PC-3 (cell line): ENCODE data around the gene GRSF1. TPM values are rescaled to one million over a fixed set of nuclear protein-coding genes. Genes with fewer than 3 reads are reported as not detected.
A peak's percentile ranks its signal among the peaks of the same experiment; 100 is the strongest.

Experiments used
- ATAC-seq: fragments of 200-7000 bp; cut with Tn5 transposase; 2 replicates; pipeline ENCODE4 v1.9.1; 2020; ENCODE audit warnings: mild to moderate bottlenecking, moderate library complexity
- Bru-seq: library from RNA; stranded (reverse); fragments of 400-500 nt; gene quantifications from one replicate; lab custom pipeline; 2021; lab: Mats Ljungman, UMichigan
- BruChase-seq, 2 experiments: library from RNA; stranded (reverse); fragments of 400-500 nt; gene quantifications; one replicate each; lab custom pipeline; 2021; lab: Mats Ljungman, UMichigan
- BruUV-seq: library from RNA; stranded (reverse); fragments of 400-500 nt; replicated peaks from 2 replicates; lab custom pipeline; 2021; lab: Mats Ljungman, UMichigan
- CTCF ChIA-PET: fragments of 300-600 bp; sonication (Branson Sonifier 250); formaldehyde crosslinking; loops from one replicate; lab custom pipeline; 2022; ENCODE audit warnings: antibody characterized with exemption; lab: Charles Lee
- POLR2A ChIA-PET: fragments of 300-600 bp; sonication (Branson Sonifier 250); formaldehyde crosslinking; loops from one replicate; lab custom pipeline; 2022; ENCODE audit warnings: antibody characterized with exemption; ENCODE audit not compliant: unreplicated experiment; lab: Charles Lee
- DNase-seq: peaks from one replicate; pipeline ENCODE4 v3.0.0-alpha.2; 2015
- H2AFZ ChIP-seq: fragments of 300-600 bp; sonication (generic); 2 replicates; pipeline ENCODE4 v1.6.0; 2016; ENCODE audit warnings: antibody characterized with exemption, low read length
- H3F3A ChIP-seq: fragments of 300-600 bp; sonication (generic); one replicate; pipeline ENCODE4 v1.6.0; 2017; ENCODE audit warnings: antibody characterized with exemption, low read length, control low read depth, mild to moderate bottlenecking; ENCODE audit not compliant: unreplicated experiment
- H3K27ac ChIP-seq: fragments of 300-600 bp; sonication (generic); 2 replicates; pipeline ENCODE4 v1.5.1; 2016; ENCODE audit warnings: mild to moderate bottlenecking, low read length
- H3K27me3 ChIP-seq: fragments of 300-600 bp; sonication (generic); 2 replicates; pipeline ENCODE4 v1.6.1; 2016; ENCODE audit warnings: low read length, mixed read lengths
- H3K36me3 ChIP-seq: fragments of 300-600 bp; sonication (generic); 2 replicates; pipeline ENCODE4 v1.6.1; 2016; ENCODE audit warnings: low read depth, mixed run types, low read length, mixed read lengths
- H3K4me1 ChIP-seq: fragments of 300-600 bp; sonication (generic); 2 replicates; pipeline ENCODE4 v1.5.1; 2016; ENCODE audit warnings: low read length; ENCODE audit not compliant: insufficient read depth
- H3K4me2 ChIP-seq: fragments of 300-600 bp; sonication (generic); 2 replicates; pipeline ENCODE4 v1.6.0; 2016; ENCODE audit warnings: low read length
- H3K4me3 ChIP-seq: fragments of 300-600 bp; sonication (generic); 2 replicates; pipeline ENCODE4 v1.5.1; 2016; ENCODE audit warnings: mild to moderate bottlenecking, low read length, mixed read lengths
- H3K79me2 ChIP-seq: fragments of 300-600 bp; sonication (generic); 2 replicates; pipeline ENCODE4 v1.6.1; 2017; ENCODE audit warnings: low read length, mixed read lengths
- H3K9ac ChIP-seq: fragments of 300-600 bp; sonication (generic); 2 replicates; pipeline ENCODE4 v1.6.0; 2016; ENCODE audit warnings: mild to moderate bottlenecking, low read length
- H3K9me2 ChIP-seq: fragments of 300-600 bp; sonication (generic); replicated peaks from 2 replicates; pipeline ENCODE4 v1.6.1; 2016; ENCODE audit warnings: mixed run types, low read length, mixed read lengths
- H3K9me3 ChIP-seq: fragments of 300-600 bp; sonication (generic); 2 replicates; pipeline ENCODE4 v1.6.1; 2016; ENCODE audit warnings: low read length, mixed read lengths
- H4K20me1 ChIP-seq: fragments of 300-600 bp; sonication (generic); 2 replicates; pipeline ENCODE4 v1.6.1; 2016; ENCODE audit warnings: low read length, mixed read lengths
- CTCF ChIP-seq: fragments of 300-600 bp; sonication (generic); conservative IDR thresholded peaks from 2 replicates; pipeline ENCODE4 v1.5.1; 2017; ENCODE audit warnings: antibody characterized with exemption, low read depth, mild to moderate bottlenecking, low read length
- EZH2 ChIP-seq: fragments of 300-600 bp; sonication (generic); IDR thresholded peaks from one replicate; pipeline ENCODE4 v1.6.1; 2017; ENCODE audit warnings: antibody characterized with exemption, mild to moderate bottlenecking, low read length; ENCODE audit not compliant: unreplicated experiment
- EZH2phosphoT487 ChIP-seq: fragments of 300-600 bp; sonication (generic); IDR thresholded peaks from 2 replicates; pipeline ENCODE4 v1.6.1; 2018; ENCODE audit warnings: mild to moderate bottlenecking, antibody characterized with exemption, low read length, borderline replicate concordance
- intact Hi-C: fragments of 100-400 bp; cut with micrococcal nuclease; formaldehyde crosslinking; loops from 2 replicates; pipeline ENCODE4 v1.9.0; 2023
- long read RNA-seq: library from polyadenylated mRNA; unstranded; transcript quantifications from one replicate; pipeline ENCODE4 v2.0.0, GENCODE V29; 2021; ENCODE audit not compliant: unreplicated experiment
- total RNA-seq: library from RNA; depleted of rRNA; stranded (reverse); fragments of >200 nt; gene quantifications from 2 replicates; pipeline ENCODE4 v1.2.3, GENCODE V29; 2014; rRNA removed

Gene GRSF1
- 102 and 103 TPM in 2 replicates for total RNA-seq
- Bru-seq, nascent RNA, result percentile 91 among the genes with signal in this experiment
- percentile 94 among the genes with signal in this experiment for BruChase-seq, experiment 1, labeled RNA remaining after a 6-hour chase
- percentile 94 among the genes with signal in this experiment for BruChase-seq, experiment 2, labeled RNA remaining after a 2-hour chase
- long read RNA-seq, full-length matches to known transcripts, result 233 of 284 reads
- long read RNA-seq, partial matches to known transcripts, result 12 of 284 reads
- long read RNA-seq, other reads (novel, unspliced or antisense), result 39 of 284 reads

- peak within 1 kb of the TSS; percentile 70 for H2AFZ ChIP-seq
- TF ChIP-seq EZH2phosphoT487 (no peak), CTCF (no peak), EZH2 (no peak)
- H3F3A ChIP-seq, result no peaks in the 10 kb centered on the region
- ChIA-PET CTCF (no interaction called here), POLR2A (interaction anchor here (0.7 kb wide), 1 partner anchor 872 kb away, joined by 3 read pairs; no protein-coding TSS in a partner anchor)
- H4K20me1 ChIP-seq, result peaks cover 31% of the 10 kb centered on the region
- intact Hi-C loops, result loop anchor here (2.0 to 10.0 kb wide), 6 partner anchors 63 to 878 kb away; partner anchors contain the start of genes DCK, MOB1B and UTP3
- H3K9me2 ChIP-seq, result no peaks in the 10 kb centered on the region
- H3K4me3 ChIP-seq, result peak within 1 kb of the TSS; percentile 96
- peak within 1 kb of the TSS; percentile 86 for H3K4me2 ChIP-seq
- peak within 1 kb of the TSS; percentile 39 for H3K27ac ChIP-seq
- H3K9me3 ChIP-seq, result no peaks in the 10 kb centered on the region
- no peaks in the 10 kb centered on the region for H3K27me3 ChIP-seq
- DNase-seq (peak; percentile 94), ATAC-seq (peak; percentile 83)
- H3K36me3 ChIP-seq, result peaks cover 11% of the 10 kb centered on the region; the same call in 1 of the 2 replicates
- H3K4me1 ChIP-seq, result peaks cover 9% of the 10 kb centered on the region
- peaks cover 48% of the 10 kb centered on the region for H3K79me2 ChIP-seq
- no TSS peak for BruUV-seq
- peak within 1 kb of the TSS; percentile 86 for H3K9ac ChIP-seq
Measured at GRCh38 chr4:70839589-70840093, at the start of gene GRSF1. TSS of gene GRSF1 (minus strand) at chr4:70839890. CDS start at chr4:70839827, 63 bp downstream.

GRCh38 chr4:70885174-70885573 is 45.5 kb upstream of the GRSF1 start:
- POLR2A ChIA-PET, result interaction anchor here (0.7 kb wide), 1 partner anchor 17 kb away, joined by 7 read pairs; no protein-coding TSS in a partner anchor
- DNase-seq, result peak; percentile 19
- no peaks in the 10 kb centered on the region for H3K36me3 ChIP-seq
- H3K27ac ChIP-seq, result no peak overlapping the region
- H3K4me3 ChIP-seq, result no peak overlapping the region
- H3K27me3 ChIP-seq, result no peaks in the 10 kb centered on the region
- ATAC-seq, result peak; percentile 38; the same call in 1 of the 2 replicates
- H3K4me1 ChIP-seq, result no peaks in the 10 kb centered on the region
- intact Hi-C loops, result no loop called here
- TF ChIP-seq CTCF (0 out of 2 replicates have a peak, but pooled peaks have one; percentile 16), EZH2 (no peak)
- H3F3A ChIP-seq, result no peaks in the 10 kb centered on the region
- H3K79me2 ChIP-seq, result no peaks in the 10 kb centered on the region
- CTCF ChIA-PET, result interaction anchor here (0.6 to 0.8 kb wide), 6 partner anchors 72 to 253 kb away, joined by 4 to 11 read pairs (median 6); partner anchors contain the start of gene DCK
- no peak overlapping the region for H3K9ac ChIP-seq
- H3K4me2 ChIP-seq, result no peak overlapping the region
- no peak overlapping the region for H2AFZ ChIP-seq
- no peaks in the 10 kb centered on the region for H4K20me1 ChIP-seq
- no TSS peak for BruUV-seq
- H3K9me2 ChIP-seq, result no peaks in the 10 kb centered on the region
- H3K9me3 ChIP-seq, result no peaks in the 10 kb centered on the region
